KG1 (cell line): ENCODE data around the gene AMBRA1.

ENCODE experiments used
- DNase-seq: peaks from one replicate; lab custom pipeline; 2025; lab: John Stamatoyannopoulos, UW

The AMBRA1 gene

DNA sequence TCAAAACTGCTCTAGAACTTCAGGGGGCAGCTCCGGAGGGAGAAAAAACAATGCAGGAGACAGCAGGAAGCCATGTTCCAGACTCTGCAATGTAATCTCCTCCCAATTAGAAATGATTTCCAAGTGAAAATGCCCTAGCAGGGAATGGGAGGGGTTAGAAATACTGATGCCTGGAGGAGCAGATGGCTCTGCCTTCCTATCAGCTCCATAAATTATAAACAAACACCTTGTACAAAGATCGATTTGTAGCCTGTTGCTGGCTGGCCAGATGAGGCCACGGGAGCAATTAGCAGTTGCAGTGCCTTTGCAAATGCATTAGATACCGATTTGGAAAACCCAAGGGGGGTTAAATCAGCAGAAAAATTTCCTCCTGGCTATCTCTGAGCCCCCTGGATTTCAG, 155.6 kb downstream of the AMBRA1 start:
- no peak for DNase-seq

DNA sequence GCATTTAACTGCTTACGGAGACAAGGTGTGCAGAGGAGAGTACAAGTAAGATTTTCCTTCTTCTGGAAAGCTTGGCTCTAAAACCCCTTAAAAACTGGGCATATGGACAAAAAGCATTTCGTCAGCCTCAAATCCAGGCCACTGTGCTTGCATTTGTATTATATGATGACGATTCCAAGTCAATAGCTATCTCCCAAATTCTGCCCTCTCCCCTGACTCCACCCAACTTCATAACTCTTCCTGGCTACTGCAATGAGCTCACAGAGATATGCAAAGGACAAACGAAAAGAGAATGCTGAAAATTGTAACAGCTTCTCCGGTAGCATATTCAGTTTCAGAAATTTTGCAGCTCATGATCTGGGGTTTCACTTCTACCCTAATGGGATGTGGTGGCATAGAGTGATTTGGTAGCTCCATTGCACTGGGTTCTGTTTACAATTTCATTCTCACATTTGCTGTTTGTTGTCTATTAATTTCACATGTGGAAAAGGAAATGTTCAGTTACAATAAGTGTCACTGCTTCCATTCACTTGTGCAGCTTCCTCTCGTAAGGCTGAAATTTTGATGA, 156.6 kb downstream of the AMBRA1 start:
- DNase-seq: no peak

DNA sequence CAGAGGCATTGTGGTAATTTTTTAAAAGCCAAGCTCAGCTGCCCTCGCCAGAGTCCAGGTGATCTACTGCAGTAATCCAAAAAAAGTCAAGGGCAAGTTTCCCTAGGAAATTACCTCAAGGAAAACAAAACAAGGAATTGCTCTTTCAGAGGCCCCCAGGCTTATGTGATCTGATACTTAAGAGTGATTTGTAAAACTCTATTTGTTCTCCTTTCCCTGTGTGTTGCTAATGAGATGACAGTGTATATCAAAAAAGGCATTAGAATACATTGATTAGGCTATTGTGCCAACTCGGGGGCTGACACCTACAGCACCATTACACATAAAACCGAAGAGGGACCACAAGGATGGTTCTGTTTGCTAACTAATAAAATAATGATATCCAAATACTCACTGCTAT, 157.7 kb downstream of the AMBRA1 start:
- DNase-seq: no peak

DNA sequence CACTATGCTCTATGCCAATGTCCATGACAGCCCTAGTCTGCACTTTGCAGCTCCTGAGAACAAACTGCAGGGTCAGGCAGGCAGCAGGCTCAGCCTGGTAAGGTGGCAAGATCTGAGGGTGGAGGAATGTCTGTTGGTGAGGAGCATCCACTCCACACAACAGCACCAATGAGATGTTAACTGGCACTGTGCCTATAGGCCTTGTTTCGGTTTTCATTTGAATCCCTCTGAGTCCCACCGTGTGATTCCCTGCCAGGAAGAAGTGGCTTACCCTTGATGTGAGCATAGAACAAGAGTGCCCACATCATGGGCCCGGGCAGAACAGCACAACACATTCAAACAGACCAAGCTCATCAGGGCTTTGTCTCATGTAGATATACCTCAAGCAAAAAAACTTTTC, 158.1 kb downstream of the AMBRA1 start:
- DNase-seq: no peak

DNA sequence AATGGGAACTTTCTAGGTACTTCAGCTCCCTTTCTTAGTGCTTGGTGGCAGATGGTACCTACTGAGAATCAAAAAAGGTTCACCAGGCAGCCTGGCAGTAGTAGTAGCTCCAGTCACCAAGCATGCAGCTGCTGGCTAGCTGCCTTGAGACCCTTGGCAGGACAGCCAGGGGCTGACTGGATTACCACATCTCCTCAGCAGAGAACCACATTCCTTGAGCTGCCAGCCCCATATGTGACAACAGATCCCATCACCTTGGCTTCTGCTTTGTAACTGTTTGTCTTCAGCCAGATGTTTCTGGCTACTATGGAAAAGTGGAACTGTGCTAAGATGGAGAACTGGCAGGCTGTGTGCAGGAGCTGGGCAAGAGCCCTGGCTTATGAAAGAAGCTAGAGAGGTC, 162.6 kb downstream of the AMBRA1 start:
- DNase-seq: no peak

DNA sequence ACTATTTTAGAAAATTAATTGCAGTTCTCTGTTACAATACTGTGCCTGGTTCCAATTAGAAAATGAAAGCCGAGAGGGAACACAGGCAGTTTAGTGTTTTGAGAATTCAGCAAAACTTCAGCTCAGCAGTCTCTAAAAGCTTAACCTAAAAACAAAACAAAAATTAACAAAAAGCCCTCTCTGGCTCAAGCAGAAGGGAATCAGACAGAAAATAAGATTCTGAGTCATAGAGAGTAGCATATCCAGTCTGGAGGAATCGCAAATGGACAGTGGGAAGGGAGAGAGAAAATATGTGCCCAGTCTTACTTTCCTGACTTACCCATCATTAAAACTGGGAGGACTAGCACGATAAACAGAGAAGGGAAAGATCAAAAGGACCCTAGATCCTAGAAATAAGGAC, 164.1 kb downstream of the AMBRA1 start:
- DNase-seq: no peak

DNA sequence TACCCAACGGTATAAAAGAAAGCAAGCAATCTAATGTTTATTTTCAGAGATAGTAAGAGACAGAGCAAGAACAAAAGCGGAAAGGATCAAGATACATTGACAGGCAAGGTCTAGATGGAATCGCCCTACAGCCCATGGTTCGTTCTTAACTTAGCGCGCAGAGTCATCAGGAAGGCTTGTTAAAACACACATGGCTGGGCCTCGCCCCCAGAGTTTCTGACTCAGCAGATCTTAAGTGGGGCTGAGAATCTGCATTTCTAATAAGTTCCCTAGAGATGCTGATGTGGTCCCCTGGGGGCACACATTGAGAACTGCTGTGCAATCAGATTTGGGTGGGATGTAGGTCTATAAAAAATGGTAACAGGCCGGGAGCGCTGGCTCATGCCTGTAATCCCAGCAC, 166.5 kb downstream of the AMBRA1 start:
- no peak for DNase-seq

DNA sequence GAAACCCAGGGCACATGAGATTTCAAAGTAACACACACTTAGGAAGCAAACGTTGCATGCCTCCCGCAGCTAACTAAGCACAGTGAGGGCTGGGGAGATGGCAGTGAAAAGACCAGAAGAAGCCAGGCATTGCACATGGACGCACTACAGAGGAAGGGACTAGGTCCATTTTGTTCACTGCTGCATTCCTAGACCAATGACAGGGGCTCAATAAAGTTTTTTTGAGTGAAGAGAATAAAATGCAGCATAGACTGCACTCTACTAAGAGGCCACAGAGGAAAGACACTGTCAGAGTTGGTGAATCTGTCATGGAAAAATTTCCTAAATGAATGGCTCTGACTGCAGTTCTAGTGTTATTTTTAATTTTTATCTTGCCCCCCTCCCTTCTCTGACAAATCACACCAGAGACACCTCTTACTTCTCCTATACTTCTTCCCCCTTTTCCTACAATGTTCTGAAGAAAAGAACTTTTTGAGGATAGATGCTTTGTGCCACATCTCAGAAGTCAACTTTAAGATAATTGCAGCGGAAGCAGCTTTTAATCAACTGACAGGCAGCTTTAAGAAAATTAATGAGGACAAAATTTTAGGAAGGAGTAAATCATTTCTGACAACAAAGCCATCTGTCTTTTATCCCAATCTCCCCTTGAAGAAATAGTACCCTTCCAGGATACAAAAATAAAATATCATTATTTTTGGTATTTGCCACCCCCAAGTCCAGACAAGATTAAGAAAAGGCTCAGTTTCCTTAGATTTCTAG, 167.4 kb downstream of the AMBRA1 start:
- no peak for DNase-seq

DNA sequence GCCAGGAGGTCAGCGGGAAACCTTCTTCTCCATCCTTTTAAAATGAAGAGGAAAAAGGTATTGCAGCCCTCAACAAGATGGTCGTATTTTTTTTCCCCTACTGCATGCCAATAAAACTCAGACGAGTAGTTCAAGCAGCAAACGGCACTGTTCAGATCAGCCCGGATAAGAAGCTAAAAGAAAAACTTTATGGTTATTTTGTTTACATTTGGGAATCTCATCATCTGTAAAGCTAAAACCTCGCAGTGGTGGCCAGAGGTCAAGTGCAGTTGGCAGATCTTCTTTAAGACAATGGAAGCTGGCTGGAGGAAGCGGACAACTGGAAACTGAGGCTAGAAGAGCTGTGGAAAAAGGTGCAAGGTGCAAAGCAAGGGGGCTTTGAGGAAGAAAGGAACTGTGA, 171.2 kb downstream of the AMBRA1 start:
- no peak for DNase-seq

DNA sequence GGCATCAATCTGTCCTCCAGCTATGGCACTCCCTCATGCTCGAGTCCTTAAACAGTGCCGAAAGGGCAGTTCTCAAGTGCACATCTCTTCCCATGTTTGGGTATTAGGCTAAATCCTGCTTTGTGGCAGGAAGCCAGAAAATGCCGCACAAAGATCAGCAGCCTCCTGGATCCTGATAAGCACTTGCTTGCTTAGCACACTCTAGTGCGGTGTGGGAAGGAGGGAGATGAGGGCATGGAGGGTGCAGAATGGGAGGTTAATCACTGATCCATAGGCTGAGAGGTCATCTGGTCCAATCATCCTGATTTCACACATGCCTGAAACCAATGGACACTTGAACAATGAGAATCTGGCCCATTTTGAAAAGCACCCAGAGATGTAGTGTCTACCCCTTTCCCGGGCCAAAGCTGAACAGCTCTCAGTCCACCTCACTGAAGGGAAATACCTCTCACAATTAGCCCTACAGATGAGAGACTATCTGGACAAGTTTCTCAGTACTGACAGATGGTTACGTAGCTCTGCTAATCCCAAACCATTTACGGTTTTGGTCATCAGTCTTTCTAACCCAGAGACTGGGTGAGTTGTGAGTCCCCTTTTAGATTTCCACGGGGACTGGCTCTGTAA, 172.5 kb downstream of the AMBRA1 start:
- DNase-seq: no peak

DNA sequence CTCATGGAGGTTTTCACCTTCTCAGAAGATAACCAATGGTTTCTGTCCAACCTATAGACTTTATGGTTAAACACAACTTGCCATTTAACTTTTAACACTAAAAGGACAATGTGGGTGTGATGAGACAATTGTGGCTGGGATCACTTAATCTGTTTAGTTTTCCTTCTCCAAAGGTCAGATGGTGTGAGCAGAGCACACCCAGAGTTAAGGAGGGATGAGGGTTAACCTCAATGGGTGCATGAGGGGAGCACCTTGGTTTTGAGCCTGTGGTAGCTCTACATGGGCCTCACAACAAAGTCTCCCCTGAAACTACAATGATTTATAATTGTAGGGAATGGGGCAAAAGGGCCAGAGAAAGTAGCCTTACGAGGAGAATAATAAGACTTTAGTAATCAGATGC, 173.3 kb downstream of the AMBRA1 start:
- DNase-seq: no peak

DNA sequence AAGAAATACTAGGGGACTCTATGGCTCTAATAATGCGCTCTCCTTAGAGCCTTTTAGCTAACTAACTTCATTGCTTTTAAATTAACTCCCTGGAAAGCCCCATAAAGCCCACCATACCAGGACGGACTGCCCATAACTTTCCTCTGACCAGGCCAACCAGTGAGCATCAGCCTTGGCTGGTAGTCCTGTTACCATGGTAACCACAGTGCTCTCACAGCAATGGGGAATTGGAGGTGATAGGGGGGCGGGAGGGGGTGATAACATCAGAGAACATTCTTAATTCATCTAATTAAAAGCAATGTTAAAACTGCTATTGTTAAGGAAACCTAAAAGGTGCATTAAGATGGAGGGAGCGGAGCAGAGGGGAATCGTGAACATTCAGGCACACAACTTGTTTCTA, 175.1 kb downstream of the AMBRA1 start:
- DNase-seq: no peak

DNA sequence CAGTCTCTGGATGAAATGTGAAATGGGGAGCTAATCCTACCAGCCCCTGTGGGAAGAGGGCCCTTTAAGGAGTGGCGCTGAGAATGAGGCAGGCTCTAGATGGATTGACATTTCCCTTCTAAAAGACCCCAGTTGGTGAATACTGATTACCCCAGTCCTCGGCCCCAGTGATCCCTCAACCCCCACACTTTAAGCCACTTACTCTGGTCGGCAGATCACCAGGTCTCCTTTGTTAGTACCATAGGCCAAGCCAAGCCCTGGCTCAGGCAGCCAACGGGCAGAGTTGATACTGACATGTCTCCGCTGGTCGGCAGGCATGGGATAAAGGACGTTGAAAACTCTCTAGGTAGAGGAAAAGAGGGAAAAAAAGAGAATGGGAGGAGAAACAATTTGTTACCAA, 176.1 kb downstream of the AMBRA1 start:
- no peak for DNase-seq

DNA sequence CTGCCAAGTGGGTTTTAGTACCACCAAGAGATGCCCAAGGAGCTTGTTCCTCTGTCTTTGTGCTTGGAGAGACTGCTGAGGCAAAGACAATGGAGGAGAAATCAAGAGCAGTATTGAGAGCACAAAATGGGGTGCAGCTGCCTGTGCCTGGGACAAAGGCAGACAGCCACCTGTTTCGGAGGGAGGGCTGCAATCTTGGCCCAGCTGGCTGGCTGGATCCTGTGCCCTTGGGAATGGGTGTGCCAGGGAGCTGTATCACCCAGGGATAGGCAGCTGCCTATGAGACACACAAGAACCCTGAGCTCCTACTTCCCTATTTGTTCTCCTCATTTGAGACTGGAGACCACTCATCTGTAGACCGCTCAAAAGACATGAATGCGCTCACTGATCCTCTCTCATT, 178.9 kb downstream of the AMBRA1 start:
- no peak for DNase-seq

DNA sequence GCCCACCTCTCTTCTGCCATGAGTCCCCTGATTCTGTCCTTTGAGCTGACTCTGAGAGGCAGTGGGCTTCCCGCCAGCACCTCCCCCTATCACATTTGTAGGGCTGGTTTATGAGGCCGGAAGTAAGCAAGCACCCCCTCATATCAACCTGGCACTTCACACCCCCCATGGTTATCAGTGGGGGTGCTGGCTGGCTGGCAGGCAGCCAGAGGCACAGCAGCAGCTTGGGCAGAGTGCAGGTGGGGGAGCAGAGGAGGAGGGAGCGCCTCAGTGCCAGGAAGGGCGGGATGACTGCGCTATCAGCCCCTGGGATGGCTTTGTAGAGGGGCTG, 179.4 kb downstream of the AMBRA1 start:
- no peak for DNase-seq

DNA sequence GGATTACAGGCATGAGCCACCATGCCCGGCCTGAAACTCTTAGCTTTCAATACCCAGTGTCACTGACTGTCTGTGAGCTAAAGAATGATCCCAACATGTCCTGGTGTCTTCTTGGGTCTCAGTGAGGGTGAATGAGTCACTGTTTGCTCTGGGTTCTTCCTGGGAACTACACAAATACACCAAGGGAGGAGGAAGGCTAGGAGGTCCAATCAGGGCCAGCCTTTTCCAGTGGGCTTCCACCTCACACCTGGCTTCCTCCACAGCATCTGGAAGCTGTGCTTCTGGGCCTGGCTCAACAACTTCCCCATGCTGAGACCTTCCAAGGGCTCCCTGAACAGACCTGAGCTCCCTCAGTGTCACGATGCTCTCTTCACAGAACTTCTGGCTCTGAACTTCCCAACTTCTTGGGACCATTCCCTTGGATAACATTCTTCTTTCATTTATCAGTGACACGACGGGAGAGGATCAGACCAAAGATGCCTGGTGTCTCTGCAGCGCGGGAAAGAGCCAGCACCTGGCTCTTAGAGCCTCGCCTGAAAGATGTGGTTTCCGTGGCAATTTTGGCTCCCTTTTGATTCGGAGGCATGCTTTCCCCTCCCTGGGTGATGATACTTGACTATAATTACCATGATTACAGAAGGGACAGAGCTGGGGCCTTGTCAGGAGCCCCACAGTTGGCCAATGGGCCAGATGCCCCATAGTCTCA, 179.9 kb downstream of the AMBRA1 start:
- DNase-seq: no peak

DNA sequence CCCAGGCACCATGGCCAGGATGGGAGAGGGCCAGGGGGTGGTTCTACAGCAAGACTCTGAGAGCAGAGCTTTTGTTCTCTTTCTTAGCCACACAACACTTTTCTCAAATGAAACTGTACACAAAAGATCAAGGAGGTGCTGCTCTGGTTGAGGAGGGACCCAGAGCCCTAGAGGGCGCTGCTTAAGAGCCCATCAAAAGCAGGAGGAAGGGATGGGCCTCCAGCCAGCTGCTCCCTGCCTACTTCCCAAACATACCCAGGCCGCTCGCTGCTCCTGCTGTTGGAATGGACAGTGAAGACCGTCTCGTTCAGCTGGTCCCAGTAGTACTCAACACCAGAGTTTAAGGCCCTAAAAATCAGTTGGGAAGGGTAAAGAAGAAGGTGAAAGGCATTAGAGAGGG, 183.8 kb downstream of the AMBRA1 start:
- no peak for DNase-seq

DNA sequence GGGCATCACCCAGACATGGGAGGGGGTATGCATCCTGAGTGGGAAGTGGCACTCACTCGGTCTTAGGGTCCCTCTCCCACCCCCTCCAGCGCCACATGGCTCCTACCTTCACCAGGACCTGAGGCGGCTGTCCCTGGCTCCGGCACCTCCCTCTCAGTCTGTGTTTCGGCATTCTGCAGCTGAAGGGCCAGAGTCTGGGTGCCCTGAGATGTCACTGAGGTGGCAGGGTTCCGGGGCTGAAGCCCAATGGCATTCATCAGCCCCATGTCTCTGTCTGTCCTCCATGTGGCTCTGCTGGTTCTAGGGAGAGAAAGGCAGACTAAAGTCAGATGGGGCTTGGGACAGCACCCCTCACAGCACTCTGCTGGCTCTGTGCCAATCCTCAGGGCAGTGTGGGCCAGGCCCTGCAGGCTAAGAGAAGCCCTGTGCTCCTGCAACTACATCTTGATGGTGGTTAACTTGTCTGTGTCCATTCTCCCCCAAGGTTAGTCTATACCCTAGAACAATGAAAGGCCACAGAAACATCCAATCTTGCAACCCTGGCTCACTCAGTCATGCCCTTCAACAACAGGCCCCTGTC, 185.3 kb downstream of the AMBRA1 start:
- no peak for DNase-seq

DNA sequence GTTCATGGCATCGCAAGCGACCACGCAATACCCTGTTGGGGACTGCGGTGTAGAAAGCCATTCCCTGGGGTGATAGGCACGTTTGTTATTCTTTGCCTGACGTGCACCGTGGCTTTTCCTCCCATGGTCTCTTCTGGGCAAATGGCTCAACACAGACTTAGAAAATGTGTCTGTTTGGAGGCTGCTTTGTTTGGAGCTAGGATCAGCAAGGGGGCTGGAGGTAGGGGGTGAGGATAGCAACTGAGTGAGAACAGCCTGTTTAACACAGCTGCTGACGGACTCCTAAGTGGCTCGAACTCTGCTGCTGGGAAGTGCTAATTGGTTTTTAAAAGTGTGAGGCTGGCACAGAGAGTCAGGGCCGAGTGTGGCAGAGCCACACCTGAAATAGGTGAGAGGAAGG, 186.2 kb downstream of the AMBRA1 start:
- no peak for DNase-seq

DNA sequence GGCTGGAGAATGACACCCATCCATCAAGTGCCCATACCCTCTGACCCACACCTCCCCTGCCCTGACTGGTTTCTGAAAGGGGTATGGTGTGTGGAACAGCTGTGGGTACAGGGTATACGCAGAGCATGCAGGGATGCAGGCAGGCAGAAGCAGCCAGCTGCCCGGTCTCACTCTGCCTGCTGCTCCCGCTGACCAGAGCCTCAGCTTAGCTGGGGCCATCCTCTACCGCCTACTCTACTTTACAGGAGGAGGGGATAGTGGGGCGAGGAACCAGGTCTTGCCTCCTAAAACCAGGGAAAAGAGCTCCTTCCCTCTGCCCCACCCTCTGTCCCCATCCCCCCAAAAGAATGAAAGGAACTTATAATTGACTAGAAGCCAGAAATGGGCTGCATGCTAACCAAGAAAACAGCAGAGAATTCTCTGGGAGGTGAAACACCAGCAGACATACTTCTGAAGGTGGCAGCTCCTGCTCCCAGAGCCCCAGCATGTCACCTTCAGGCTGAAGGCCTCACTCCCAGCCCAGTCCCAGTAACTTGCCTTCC, 189.3 kb downstream of the AMBRA1 start:
- no peak for DNase-seq

DNA sequence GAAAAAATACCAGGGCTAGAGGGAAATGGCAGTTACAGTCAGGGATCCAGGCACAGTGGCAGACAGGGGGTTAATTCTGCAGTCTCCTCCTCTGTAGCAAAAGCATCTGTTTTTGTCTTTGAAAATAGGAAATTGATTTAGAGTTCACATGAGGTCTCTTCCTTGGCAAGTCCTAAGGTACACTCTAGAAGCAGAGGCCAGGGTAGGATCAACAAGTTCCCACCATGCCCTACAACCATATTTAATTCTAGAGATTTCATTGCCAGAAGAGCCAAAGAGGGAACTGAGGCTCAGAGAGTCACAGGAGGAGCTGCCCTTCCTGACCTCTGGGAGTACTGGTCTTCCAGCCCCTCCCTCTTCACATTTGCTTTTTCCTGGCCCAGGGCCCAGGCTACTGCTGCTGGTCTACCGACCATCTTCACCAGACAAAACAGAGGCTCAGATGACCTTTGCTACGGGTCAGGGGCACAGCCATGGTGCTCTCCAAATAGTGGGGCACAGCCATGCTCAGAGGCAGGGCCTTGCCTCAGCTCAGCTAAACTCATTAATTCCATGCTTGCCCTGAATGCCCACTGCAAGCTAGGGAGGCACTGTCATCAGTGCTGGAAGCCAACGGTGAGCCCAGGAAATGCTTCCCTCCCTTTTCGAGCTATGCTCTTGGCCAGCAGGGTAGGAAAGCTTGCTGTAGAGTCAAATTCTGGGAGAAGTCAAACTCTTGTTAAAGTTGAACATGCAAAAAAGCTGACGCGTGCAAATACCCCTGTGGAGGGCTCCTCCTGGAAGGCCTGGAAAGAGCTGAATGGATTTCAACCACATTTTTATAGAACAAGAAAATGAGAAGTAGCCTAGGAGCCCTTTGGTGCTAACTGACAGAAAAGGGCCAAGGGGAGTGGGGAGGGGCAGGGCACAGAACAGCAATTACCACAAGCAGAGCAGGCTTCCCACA, 190.6 kb downstream of the AMBRA1 start:
- no peak for DNase-seq
